PFSK-1 (cell line): ENCODE results near the gene SLC30A9.

Experiments used
- FOXP2 ChIP-seq: optimal IDR thresholded peaks from 2 replicates; pipeline ENCODE3; 2011; ENCODE audit warnings: borderline replicate concordance, control low read depth, inconsistent platforms; ENCODE audit not compliant: insufficient read depth; ENCODE audit errors: extremely low read length, extremely low read depth
- POLR2AphosphoS5 ChIP-seq: IDR thresholded peaks from 2 replicates; pipeline ENCODE4 v1.6.1; 2012; ENCODE audit warnings: low read depth, mild to moderate bottlenecking, control low read depth, low read length, moderate library complexity
- REST ChIP-seq, 2 experiments: IDR thresholded peaks; 2 replicates each; pipeline versions ENCODE4 v1.6.1 to v1.8.0; 2011 to 2012; ENCODE audit warnings: low read depth in 2 of 2, low read length in 2 of 2, control low read depth in 1 of 2, inconsistent platforms in 1 of 2, mild to moderate bottlenecking in 1 of 2, moderate library complexity in 1 of 2; ENCODE audit not compliant: insufficient read depth in 1 of 2
- SIN3A ChIP-seq: IDR thresholded peaks from 2 replicates; pipeline ENCODE4 v1.6.1; 2012; ENCODE audit warnings: mild to moderate bottlenecking, low read length, moderate library complexity, borderline replicate concordance; ENCODE audit not compliant: insufficient read depth
- TAF1 ChIP-seq: IDR thresholded peaks from 2 replicates; pipeline ENCODE4 v1.6.1; 2012; ENCODE audit warnings: low read length, control low read depth, borderline replicate concordance; ENCODE audit not compliant: insufficient read depth

Gene SLC30A9

DNA sequence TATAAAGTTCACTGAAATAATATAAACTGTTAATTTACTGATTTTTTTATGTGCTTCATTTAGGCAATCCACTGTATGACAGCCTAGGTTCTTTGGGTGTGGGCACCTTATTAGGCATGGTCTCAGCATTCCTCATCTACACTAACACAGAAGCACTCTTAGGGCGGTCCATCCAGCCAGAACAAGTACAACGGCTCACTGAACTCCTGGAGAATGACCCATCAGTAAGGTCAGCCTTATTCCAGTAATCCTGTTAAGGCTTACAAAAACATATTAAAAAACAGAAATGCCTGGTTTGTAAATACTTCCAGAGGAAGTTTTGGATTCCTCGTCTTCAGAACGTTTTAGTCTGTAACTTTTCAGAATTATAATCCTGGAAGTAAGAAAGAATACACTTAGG is 80.1 kb downstream of the SLC30A9 start:
- no peak for TF ChIP-seq REST (IDR thresholded peaks at IDR 0.05; ENCODE audit: insufficient read depth in 1 of 2, low read depth in 2 of 2, low read length in 2 of 2)
- no peak for TF ChIP-seq TAF1

DNA sequence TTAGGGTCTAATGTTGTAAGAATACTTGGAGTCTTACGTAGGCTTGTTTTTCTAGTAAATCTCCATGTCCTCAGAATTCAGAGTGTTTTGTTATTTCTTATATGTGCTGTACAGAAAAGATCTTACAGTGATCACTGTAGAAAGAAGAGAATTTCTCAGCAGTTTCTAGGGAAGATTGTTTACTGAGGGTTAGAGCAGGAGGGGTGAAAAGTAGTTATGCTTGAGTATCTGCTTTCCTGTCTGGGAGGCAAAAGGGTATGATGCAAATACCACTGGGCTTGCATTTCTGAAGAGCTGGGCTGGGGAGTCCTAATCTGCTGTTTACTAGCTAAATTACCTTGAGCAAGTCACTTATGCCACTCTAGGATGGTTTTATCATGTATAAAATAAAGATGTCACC is 84.0 kb downstream of the SLC30A9 start:
- no peak for TF ChIP-seq TAF1
- TF ChIP-seq REST (IDR thresholded peaks at IDR 0.05; ENCODE audit: insufficient read depth in 1 of 2, low read depth in 2 of 2, low read length in 2 of 2): no peak
- TF ChIP-seq SIN3A: no peak
- no peak for TF ChIP-seq POLR2AphosphoS5
- TF ChIP-seq FOXP2: no peak

DNA sequence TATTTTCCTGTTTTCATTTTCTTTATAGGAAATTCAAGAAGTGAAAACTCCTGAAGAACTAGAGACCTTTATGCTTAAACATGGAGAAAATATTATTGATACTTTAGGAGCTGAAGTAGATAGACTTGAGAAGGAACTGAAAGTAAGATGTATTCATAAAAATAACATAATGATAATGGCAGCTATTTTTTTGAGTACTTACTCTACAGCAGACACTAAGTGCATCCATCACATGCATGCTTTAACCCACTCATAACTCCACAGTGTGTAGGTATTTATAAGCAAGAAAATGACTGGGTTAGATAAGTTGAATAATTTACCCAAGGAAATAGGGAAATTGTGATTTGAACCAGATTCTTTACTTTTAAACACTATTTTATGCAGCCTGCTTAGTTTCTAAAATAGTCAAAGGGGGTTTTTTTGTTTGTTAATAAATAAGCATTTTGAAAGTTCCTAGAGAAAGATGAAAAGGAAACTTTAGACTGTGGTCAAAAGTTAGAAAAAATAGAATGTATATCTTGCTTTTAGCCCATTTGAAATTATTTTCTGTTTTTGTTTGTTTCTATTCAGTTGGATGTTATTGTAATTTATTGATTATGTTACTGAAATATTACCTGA is 88.0 kb downstream of the SLC30A9 start:
- TF ChIP-seq FOXP2 (no peak), TAF1 (no peak), REST (IDR thresholded peaks at IDR 0.05; ENCODE audit: insufficient read depth in 1 of 2, low read depth in 2 of 2, low read length in 2 of 2) (no peak), SIN3A (no peak), POLR2AphosphoS5 (no peak)

DNA sequence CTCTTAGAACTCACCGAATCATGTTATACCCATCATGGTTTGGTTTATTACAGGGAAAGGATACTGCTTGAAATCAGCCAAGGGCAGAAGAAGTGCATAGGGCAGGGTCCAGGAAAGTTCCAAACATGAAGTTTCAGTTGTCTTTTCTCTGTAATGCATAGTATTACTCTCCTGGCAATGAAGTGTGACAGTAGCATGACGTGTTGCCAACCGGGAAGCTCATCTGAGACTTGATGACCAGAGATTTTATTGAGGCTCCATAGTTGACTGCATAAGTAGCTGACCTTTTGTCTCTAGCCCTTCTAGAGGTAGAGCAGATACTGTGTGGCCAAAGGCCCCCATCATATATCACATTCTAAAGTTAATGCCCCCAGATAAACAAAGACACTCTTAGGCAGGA is 90.0 kb downstream of the SLC30A9 start:
- TF ChIP-seq REST (IDR thresholded peaks at IDR 0.05; ENCODE audit: insufficient read depth in 1 of 2, low read depth in 2 of 2, low read length in 2 of 2): no peak
- no peak for TF ChIP-seq TAF1
- no peak for TF ChIP-seq FOXP2
- no peak for TF ChIP-seq POLR2AphosphoS5

- no peak for TF ChIP-seq POLR2AphosphoS5
- TF ChIP-seq TAF1: no peak
- TF ChIP-seq REST (IDR thresholded peaks at IDR 0.05; ENCODE audit: insufficient read depth in 1 of 2, low read depth in 2 of 2, low read length in 2 of 2): no peak
- TF ChIP-seq SIN3A: no peak
- no peak for TF ChIP-seq FOXP2
Measured at GRCh38 chr4:42083816-42084215, 93.5 kb downstream of the SLC30A9 start.
